ENCODE data around the gene GUSB. TPM values are rescaled to one million over a fixed set of nuclear protein-coding genes. Genes with fewer than 3 reads are reported as not detected.
"Not testable (repeated sequence)": the region's sequence is repeated elsewhere in the genome, so short reads cannot be mapped to it uniquely, and the experiment has no call there.

Gene GUSB
- total RNA-seq, 1 experiment from 2014 or later = 62.1 TPM

DNA sequence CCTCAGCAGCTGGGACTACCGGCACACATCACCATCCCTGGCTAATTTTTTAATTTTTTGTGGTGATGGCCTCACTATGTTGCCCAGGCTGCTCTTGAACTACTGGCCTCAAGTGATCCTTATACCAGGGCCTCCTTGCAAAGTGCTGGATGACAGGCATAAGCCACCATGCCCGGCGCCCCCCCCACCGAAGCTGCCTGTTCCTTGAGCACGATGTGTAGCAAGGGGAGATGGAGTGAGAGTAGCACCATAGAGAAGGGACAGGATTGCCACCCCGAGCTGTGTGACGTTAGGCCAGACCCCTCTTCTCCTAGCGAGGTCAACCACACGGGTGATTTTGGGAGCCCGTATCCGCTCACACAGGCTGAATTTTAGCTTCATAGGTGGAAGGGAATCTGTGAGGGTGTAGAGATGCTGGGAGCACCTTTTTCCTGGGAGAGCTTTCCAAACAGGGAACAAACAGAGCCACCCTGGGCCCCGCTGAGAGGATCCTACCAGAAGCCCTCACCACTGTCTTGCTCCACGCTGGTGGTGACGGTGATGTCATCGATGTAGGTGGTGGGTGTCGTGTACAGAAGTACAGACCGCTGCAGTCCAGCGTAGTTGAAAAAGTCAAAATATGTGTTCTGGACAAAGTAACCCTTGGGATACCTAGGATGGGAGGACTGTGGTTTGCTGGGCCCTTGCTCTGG is 3.0 kb downstream of the GUSB start:
- DNase-seq (ENCODE audit: low spot score) = no peak
- in situ Hi-C loops (cut with HindIII; ENCODE audit: low sequenced_read_pairs) = no loop called here

DNA sequence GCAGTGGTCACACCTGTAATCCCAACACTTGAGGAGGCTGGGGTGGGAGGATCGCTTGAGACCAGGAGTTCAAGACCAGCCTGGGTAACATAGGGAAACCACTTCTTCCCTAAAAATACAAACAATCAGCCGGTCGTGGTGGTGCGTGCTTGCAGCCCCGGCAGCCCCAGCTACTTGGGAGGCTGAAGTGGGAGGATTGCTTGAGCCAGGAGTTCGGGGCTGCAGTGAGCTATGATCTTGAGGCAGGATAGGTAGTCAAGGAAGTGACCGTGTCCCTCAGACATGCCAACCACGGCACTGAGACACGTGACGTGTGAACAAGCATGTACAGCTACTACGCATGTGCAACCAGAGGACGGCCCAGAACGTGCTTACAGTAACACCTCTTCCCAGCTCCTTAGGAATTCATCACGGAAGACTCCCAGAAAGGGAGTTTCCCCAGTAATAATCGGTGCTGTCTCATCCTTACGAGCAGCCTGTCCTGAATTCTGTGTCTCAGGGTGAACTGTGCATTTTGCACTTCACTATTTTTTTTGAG is 5.3 kb downstream of the GUSB start:
- DNase-seq (ENCODE audit: low spot score) = no peak
- in situ Hi-C loops (cut with HindIII; ENCODE audit: low sequenced_read_pairs) = no loop called here

DNA sequence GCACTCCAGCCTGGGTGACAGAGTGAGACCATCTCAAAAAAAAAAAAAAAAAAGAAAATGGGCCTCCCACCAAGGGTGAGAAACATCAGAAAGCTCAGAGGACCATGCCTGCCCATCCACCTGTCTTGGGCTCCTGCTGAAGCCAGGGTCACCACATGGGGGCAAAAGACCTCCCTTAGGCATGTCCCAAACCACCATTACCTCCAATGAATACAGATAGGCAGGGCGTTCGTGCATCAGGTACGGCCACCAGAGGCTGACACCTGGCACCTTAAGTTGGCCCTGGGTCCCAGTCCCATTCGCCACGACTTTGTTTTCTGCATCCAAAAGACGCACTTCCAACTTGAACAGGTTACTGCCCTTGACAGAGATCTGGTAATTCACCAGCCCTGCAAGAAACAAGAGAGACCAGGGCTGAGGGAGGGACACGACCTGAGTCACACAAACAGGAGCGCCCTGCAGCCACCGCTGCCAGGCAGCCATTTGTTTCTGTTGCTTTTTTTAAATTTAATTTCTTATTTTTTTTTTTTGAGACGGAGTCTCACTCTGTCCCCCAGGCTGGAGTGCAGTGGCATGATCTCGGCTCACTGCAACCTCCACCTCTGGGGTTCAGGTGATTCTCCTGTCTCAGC is 6.1 kb downstream of the GUSB start:
- in situ Hi-C loops (cut with HindIII; ENCODE audit: low sequenced_read_pairs) = no loop called here
- no peak for DNase-seq (ENCODE audit: low spot score)

DNA sequence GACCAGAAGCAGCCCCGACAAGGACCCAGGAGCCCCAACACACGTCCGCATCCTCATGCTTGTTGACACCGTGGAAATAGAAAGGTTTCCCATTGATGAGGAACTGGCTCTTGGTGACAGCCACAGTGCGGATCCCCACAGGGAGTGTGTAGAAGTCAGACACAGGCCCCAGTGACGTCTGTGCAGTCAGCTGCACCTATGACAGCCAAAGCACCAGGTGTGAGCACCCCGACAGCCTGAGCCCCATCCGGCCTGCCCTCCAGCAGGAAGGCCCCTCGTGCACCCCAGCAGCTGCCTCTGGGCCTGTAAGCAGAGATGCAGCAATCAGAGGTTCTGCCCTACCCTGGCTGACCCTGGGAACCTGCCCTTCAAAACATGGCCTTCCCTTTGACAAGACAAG is 7.1 kb downstream of the GUSB start:
- no peak for DNase-seq (ENCODE audit: low spot score)
- in situ Hi-C loops (cut with HindIII; ENCODE audit: low sequenced_read_pairs) = no loop called here

DNA sequence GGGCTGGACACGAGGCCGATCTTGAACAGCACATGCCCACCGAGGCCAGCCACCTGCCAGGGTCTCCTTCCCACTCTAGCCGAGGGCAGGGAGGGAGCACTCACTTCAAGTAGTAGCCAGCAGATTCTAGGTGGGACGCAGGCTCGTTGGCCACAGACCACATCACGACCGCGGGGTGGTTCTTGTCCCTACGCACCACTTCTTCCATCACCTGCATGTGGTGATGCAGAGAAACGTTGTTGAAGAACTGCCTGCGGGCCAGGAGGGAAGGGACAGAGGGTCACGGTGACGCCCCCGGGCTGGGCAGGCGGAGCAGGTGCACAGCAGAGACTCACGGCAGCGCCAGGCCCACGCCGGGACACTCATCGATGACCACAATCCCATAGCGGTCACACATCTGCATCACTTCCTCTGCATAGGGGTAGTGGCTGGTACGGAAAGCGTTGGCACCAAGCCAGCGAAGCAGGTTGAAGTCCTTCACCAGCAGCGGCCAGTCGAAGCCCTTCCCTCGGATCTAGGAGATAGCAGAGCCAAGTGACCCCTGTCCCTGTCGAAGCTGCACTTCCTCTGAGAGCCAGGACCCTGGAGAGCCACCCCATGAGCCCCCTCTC is 7.7 kb downstream of the GUSB start:
- no peak for DNase-seq (ENCODE audit: low spot score)
- in situ Hi-C loops (cut with HindIII; ENCODE audit: low sequenced_read_pairs) = no loop called here

DNA sequence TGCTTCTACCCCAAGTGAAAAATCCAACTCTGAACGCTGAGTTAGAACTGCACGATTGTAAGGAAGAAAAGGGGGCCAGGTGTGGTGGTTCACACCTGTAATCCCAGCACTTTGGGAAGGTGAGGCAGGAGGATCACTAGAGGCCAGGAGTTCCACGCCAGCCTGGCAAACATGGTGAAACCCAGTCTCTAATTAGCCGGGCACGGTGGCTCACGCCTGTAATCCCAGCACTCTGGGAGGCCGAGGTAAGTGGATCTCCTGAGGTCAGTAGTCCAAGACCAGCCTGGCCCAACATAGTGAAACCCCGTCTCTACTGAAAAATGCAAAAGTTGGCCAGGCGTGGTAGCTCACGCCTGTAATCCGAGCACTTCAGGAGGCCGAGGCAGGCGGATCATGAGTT is 9.0 kb downstream of the GUSB start:
- in situ Hi-C loops (cut with HindIII; ENCODE audit: low sequenced_read_pairs) = no loop called here

DNA sequence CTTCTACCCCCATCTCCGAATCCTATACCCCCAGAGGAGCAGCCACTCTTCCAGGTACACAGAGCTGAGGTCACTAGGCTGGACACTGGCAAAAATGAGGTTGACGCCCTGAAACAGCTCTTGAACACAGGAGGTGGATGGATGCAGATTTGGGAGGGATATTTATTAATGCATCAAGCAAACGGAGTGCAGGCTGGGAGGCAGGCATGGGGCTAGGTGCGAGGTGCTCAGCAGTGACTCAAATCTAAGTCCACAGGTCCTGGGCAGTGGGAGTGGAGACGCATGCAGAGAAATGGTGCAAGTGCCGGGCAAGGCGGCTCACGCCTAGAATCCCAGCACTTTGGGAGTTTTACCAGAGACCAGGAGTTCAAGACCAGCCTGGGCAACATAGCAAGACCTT is 11.0 kb downstream of the GUSB start:
- no peak for DNase-seq (ENCODE audit: low spot score)
- in situ Hi-C loops (cut with HindIII; ENCODE audit: low sequenced_read_pairs) = no loop called here

More for the DNA sequence above, 9.0 kb downstream of the GUSB start:
- DNase-seq (ENCODE audit: low spot score) = no peak

DNA sequence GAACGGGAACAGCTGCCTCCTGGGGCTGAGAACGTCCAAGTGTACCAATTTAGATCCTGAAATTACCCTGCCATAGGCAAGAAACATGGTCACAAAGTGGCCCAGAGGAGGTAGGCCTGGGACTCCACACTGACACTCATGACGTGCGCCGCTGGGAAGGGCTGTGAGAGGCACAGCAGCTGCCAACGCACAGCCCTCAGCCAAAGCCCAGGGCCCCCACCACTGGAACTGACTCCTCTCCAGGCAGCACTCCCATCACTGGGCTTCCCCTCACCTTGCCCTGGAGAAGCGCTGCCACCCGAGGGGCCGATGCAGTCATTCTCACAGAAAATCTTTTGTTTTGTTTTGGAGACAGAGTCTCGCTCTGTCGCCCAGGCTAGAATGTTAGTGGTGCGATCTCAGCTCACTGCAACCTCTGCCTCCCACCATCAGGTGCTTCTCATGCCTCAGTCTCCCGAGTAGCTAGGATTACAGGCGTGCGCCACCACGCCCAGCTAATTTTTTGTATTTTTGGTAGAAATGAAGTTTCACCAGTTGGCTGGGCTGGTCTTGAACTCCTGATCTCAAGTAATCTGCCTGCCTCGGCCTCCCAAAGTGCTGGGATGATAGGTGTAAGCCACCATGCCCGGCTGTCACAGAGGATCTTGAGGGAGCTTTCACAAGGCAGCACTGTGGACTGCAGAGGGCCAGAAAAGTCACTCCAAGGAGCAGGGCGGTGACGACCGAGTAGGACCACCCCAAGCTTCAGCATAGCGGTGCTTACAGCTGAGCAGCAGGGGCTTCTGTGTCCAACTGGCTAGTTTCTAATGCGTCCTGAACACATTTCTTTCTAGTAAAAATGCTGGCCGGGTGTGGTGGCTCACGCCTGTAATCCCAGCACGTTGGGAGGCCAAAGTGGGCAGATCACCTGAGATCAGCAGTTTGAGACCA is 13.5 kb downstream of the GUSB start:
- in situ Hi-C loops (cut with HindIII; ENCODE audit: low sequenced_read_pairs) = no loop called here
- no peak for DNase-seq (ENCODE audit: low spot score)

DNA sequence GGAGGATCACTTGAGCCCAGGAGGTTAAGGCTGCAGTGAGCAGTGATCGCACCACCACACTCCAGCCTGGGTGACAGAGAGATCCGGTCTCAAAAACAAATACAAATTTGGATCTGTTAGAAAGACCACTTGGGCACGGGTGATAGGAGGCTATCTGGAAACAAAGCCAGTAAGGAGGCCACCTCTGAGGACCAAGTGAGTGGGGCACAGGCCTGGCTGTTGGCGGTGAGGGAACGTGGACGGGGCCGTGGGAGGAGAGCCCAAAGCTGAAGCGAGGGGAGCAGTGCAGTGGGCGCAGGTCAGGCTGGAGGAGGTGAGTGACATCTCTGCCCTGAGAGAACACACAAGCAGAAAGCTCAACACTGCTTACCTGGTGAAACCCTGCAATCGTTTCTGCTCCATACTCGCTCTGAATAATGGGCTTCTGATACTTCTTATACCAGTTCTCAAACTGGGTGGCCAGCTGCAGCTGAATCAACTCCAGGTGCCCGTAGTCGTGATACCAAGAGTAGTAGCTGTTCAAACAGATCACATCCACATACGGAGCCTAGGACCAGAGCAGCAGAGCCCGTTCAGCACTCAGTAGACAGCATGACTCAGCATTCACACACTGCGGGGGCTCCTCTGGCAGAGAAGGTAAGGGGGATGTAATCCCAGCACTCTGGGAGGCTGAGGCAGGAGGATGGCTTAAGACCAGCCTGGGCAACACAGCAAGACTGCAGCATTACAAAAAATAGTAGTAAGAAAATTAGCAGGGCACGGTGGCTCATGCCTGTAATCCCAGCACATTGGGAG is 14.5 kb downstream of the GUSB start:
- no peak for DNase-seq (ENCODE audit: low spot score)
- in situ Hi-C loops (cut with HindIII; ENCODE audit: low sequenced_read_pairs) = no loop called here

DNA sequence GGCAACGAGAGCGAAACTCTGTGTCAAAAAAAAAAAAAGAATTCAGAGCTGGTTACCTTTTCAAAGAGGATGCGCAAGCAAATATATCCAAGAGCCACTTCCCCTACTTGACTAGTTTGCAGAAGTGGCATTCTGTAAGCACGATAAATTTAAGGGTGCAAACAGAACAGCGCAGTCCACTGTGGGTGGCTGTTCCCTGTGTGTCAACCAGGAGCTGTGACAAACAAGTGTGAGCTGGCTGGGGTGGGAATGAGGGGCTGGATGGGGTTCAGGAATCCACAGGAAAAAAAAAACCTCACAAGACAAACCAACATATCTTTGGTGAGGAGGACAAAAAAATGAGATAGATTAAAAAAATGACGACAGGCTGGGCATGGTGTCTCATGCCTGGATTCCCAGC is 15.9 kb downstream of the GUSB start:
- in situ Hi-C loops (cut with HindIII; ENCODE audit: low sequenced_read_pairs) = no loop called here
- no peak for DNase-seq (ENCODE audit: low spot score)

DNA sequence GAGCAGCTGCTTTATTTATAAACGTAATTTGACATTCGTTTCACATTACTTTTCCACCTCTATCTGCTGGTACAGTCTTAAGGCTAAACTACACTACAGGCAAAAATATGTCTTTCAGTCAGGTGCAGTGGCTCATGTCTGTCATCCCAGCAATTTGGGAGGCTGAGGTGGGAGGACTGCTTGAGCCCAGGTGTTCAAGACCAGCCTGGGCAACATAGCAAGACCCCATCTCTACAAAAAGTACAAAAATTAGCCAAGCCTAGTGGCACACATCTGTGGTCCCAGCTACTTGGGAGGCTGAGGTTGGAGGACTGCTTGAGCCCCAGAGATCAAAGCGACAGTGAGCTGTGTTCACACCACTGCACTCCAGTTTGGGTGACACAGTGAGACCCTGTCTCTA is 17.3 kb downstream of the GUSB start:
- DNase-seq (ENCODE audit: low spot score); in situ Hi-C loops (cut with HindIII; ENCODE audit: low sequenced_read_pairs): not testable (repeated sequence)

DNA sequence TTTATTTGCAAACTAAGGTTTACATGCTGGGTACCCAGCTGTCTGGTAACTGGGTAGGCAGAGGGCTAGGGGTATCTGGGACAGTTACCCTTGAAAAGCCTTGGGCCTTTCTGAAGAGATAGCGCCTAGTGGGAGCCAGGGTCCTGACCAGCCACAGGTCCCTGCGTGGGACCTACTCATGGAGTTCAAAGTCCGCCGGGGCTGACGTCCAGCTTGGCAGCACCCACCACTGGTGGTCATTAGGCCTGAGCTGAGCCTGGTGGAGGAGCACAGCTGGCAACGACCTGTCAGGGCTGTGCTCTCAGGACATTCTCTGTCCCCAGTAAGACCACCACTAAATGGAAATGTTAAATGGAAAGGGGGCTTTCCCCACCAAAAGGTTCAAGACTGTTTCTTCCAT is 20.0 kb downstream of the GUSB start:
- DNase-seq (ENCODE audit: low spot score) = no peak
- in situ Hi-C loops (cut with HindIII; ENCODE audit: low sequenced_read_pairs) = no loop called here

DNA sequence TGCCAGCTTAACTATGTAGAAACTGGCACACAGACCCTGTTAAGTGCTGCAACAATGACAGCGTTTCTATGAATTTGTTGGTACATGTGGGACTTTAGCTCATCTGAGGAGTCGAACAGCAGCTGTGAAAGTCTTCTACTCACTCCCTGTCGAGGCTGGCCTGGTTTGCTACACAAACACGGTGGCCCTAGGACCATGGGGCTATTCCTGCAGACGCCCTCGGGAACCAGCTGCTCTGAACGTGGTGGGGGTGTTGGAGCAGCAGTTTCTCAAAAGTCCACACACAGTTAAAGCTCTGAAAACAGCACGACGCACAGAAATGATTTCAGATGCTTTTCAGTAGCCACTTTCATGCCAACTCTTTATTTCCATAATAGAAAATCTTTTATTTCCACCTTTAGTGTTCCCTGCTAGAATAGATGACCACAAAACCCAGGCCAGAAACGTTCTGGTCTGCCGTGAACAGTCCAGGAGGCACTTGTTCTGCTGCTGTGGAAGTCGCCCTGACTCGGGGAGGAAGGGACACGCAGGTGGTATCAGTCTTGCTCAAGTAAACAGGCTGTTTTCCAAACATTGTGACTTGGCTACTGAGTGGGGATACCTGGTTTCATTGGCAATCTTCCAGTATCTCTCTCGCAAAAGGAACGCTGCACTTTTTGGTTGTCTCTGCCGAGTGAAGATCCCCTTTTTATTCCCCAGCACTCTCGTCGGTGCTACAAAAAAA is 21.5 kb downstream of the GUSB start:
- peak; percentile 19 for DNase-seq (ENCODE audit: low spot score)
- in situ Hi-C loops (cut with HindIII; ENCODE audit: low sequenced_read_pairs) = no loop called here

DNA sequence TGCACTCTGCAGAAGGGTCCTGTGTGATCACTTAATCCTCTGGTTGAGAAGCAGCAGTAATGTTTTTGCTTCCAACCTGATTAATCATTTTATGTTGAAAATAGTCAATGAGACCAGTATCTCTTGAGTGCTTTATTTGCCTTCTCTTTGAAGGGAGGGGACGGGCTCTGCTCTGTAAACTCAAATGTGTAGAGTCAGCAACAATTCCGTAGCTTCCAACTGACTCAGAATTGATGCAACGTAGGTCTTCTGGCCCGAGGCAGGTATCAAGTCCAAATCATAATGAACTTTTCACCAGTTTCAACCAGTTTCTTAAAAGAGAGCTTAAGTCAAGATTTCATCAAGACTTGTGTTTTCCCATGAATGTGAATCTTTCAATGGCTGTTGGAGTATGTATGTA is 26.3 kb downstream of the GUSB start:
- DNase-seq (ENCODE audit: low spot score) = no peak
- in situ Hi-C loops (cut with HindIII; ENCODE audit: low sequenced_read_pairs) = no loop called here

DNA sequence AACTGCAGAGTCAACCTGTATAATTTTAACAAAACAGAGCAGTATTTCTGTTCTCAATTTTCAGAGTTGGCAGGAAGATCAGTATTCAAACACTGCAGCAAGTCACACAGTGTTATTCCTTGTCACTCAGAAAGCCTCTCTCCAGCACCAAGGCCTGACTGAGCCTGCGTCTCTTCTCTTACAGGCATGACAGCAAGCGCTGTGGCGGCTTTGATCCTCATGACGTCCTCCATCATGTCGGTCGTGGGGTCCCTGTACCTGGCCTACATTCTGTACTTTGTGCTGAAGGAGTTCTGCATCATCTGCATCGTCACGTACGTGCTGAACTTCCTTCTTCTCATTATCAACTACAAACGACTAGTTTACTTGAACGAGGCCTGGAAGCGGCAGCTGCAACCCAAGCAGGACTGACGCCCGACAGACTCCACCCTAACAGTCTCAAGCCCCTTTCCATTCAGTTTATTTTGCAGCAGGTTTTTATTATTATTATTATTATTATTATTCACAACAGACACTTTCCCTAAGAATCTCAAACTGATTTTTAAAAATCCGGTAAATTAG is 28.0 kb downstream of the GUSB start:
- in situ Hi-C loops (cut with HindIII; ENCODE audit: low sequenced_read_pairs) = no loop called here
- no peak for DNase-seq (ENCODE audit: low spot score)

DNA sequence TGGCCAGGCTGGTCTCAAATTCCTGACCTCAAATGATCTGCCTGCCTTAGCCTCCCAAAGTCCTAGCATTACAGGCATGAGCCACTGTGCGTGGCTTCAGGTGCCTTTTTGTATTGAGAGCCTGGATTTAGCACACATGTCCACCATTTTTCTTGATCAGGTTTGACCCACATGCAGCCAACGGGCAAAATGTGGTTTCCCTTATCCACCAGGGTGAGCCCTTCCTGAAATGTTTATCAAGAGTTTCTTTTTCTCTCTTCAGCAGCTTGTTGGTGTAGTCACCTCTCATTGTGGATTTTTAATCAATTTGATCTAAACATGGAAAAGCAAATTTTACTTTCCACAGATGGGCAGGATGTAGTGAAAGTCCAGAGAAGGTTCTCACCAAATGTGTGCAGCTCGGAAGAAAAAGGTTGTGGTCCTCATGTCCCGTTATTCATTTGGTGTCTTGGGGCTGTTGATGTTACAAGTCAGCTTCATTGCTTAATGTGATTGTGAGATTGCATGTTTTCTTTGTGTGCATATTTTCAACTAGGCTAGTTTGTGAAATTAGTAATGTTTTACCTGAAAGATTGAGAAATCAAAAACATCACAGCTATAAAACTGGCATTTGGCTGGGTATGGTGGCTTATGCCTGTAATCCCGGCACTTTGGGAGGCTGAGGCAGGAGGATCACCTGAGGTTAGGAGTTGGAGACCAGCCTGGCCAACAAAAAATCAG is 28.9 kb downstream of the GUSB start:
- in situ Hi-C loops (cut with HindIII; ENCODE audit: low sequenced_read_pairs) = no loop called here
- no peak for DNase-seq (ENCODE audit: low spot score)

DNA sequence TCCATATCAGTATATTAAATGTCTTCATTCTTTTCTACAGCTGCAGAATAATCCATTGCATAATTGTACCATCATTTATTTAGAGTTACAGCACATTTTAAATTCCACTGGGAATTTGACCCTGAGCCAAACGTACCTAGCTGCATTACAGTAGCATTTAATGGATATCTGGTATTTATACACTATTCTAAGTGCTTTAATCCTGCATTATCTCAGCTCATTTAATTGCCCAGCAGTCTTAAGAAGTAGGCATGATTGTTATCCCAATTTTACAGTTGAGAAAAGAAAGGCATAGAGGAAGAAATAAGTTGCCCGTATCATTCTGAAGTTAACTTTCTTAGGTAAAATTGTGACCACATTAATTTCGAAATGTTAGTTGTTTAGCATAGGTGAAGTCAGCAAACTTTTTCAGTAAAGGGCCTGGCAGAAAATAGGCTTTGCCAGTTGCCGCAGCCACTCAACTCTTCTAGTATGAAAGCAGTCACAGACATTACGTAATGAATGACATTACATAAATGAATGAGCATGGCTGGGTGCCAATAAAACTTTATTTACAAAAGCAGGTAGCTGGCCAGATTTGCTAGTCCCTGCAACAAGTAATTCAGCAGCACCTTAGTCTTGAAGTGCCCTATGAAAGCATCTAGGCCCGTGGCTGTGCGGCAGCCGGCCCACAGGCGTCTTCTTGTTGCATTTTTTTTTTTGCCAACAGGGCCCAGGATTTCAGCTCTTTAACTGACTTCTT is 30.0 kb downstream of the GUSB start:
- in situ Hi-C loops (cut with HindIII; ENCODE audit: low sequenced_read_pairs) = no loop called here
- DNase-seq (ENCODE audit: low spot score) = no peak

All from G401 (cell line).